Measurements from ENCODE around the gene SORCS2. TPM values are rescaled to one million over a fixed set of nuclear protein-coding genes. Genes with fewer than 3 reads are reported as not detected.

SORCS2 gene
- total and polyA plus RNA-seq, 2 donors (not counting 1 experiment from before 2014, with no cell fraction given): not detected

DNA sequence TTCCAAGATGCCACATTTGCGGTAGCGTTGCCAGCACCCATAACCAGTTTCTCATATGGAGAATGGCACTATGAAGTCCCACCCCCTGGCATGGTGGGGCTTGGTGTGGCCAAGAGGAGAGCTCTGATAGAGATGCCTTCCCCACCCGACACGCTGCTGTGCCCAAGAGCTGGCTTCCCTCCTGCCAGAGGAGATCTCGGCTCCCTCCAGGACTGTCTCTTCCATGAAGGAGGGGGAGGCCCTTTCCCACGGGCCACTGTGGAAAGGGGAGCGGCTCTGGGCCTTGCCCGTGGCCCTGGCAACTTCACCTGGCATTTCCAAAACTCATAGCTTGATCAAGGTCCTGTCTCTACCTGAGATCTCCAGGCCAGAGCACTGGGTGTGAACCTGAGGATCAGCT, 459.7 kb downstream of the SORCS2 start:
- no peak for TF ChIP-seq EZH2 (IDR thresholded peaks at IDR 0.05; ENCODE audit: borderline replicate concordance, insufficient read depth, low read depth, low read length, poor library complexity, severe bottlenecking)
- TF ChIP-seq, protein P1, sequence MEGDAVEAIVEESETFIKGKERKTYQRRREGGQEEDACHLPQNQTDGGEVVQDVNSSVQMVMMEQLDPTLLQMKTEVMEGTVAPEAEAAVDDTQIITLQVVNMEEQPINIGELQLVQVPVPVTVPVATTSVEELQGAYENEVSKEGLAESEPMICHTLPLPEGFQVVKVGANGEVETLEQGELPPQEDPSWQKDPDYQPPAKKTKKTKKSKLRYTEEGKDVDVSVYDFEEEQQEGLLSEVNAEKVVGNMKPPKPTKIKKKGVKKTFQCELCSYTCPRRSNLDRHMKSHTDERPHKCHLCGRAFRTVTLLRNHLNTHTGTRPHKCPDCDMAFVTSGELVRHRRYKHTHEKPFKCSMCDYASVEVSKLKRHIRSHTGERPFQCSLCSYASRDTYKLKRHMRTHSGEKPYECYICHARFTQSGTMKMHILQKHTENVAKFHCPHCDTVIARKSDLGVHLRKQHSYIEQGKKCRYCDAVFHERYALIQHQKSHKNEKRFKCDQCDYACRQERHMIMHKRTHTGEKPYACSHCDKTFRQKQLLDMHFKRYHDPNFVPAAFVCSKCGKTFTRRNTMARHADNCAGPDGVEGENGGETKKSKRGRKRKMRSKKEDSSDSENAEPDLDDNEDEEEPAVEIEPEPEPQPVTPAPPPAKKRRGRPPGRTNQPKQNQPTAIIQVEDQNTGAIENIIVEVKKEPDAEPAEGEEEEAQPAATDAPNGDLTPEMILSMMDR (IDR thresholded peaks at IDR 0.05): no peak
- H3K27me3 Mint-ChIP-seq: peaks cover 11% of the 10 kb centered on the region
- no peak for ATAC-seq (ENCODE audit: low read depth)

DNA sequence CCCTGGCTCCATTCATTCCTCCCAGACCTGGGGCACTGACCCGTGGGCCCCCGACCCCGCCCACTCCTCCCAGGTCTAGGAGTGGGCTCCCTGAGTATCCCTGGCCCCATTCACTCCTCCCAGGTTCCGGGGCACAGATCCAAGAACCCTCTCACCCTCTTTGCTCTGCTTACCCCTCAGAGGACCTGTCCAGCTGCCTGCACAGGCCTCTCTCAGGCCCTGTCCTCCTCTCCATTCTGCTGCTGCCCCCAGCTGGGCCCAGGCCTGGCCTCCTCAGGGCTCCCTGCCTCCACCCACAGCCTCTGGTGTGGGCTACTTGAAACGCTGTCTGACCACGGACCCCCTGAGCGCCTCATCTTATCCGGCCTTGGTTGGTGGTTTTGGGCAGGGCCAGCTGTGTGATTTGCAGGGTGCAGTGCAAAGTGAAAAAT, 460.1 kb downstream of the SORCS2 start:
- H3K4me1 Mint-ChIP-seq: peaks cover 13% of the 10 kb centered on the region
- Histone ChIP-seq H3K4me2 (replicated peaks; ENCODE audit: low read depth, low read length, poor library complexity, severe bottlenecking) (no peak overlapping the region), H4K20me1 (ENCODE audit: control insufficient read depth, insufficient read depth, low read length, poor library complexity, severe bottlenecking) (no peaks in the 10 kb centered on the region), H2AFZ (ENCODE audit: insufficient read depth, low read depth, low read length, poor library complexity, severe bottlenecking) (no peak overlapping the region), H3K9ac (ENCODE audit: low read length) (no peak overlapping the region), H3K79me2 (ENCODE audit: control insufficient read depth, insufficient read depth, low read length) (no peaks in the 10 kb centered on the region), H3K27me3 (replicated peaks in 1 of 4; ENCODE audit: control extremely low read depth in 1 of 4, control insufficient read depth in 3 of 4, insufficient read depth in 4 of 4, low read length in 3 of 4) (peaks cover 0 to 19% (median 2%) of the 10 kb centered on the region in 4 experiments), H3K9me3 (ENCODE audit: control extremely low read depth in 1 of 3, control insufficient read depth in 2 of 3, insufficient read depth in 1 of 3, low read length in 2 of 3) (peaks cover 0 to 14% (median 0%) of the 10 kb centered on the region in 3 donors), H3K4me3 (ENCODE audit: control extremely low read depth in 1 of 5, extremely low read depth in 1 of 5, insufficient read depth in 1 of 5, low read depth in 2 of 5, low read length in 4 of 5) (no peak overlapping the region), H3K27ac (ENCODE audit: low read length in 2 of 2) (no peak overlapping the region), H3K4me1 (ENCODE audit: control insufficient read depth in 2 of 2, insufficient read depth in 2 of 2, low read length in 2 of 2) (peaks cover 0 to 6% of the 10 kb centered on the region in 2 donors), H3K36me3 (replicated peaks in 1 of 2; ENCODE audit: control extremely low read depth in 1 of 2, control insufficient read depth in 1 of 2, extremely low read depth in 1 of 2, insufficient read depth in 2 of 2, low read length in 1 of 2) (no peaks in the 10 kb centered on the region)
- no peak for ATAC-seq (ENCODE audit: low read depth)
- no peak overlapping the region for H3K27ac Mint-ChIP-seq
- CTCF ChIA-PET: no interaction called here
- DNase-seq: no peak
- no peak for TF ChIP-seq EZH2 (IDR thresholded peaks at IDR 0.05; ENCODE audit: borderline replicate concordance, insufficient read depth, low read depth, low read length, poor library complexity, severe bottlenecking)
- TF ChIP-seq, protein P1 (IDR thresholded peaks at IDR 0.05): no peak
- H3K27me3 Mint-ChIP-seq: peaks cover 11% of the 10 kb centered on the region
- POLR2A ChIA-PET: no interaction called here
- no peak overlapping the region for H3K4me3 Mint-ChIP-seq
- 48% methylated on average over 6 of the region's 8 CpGs for WGBS (ENCODE audit: insufficient coverage)
- intact Hi-C loops (cut with micrococcal nuclease): no loop called here
- no peaks in the 10 kb centered on the region for H3K9me3 Mint-ChIP-seq (ENCODE audit: insufficient read depth)

More for the DNA sequence above, 459.7 kb downstream of the SORCS2 start:
- peaks cover 0 to 19% (median 2%) of the 10 kb centered on the region in 4 experiments for H3K27me3 ChIP-seq (replicated peaks in 1 of 4; ENCODE audit: control extremely low read depth in 1 of 4, control insufficient read depth in 3 of 4, insufficient read depth in 4 of 4, low read length in 3 of 4)
- H3K9me3 Mint-ChIP-seq (ENCODE audit: insufficient read depth): no peaks in the 10 kb centered on the region
- H3K79me2 ChIP-seq (ENCODE audit: control insufficient read depth, insufficient read depth, low read length): no peaks in the 10 kb centered on the region
- ChIA-PET CTCF (no interaction called here), POLR2A (no interaction called here)
- H4K20me1 ChIP-seq (ENCODE audit: control insufficient read depth, insufficient read depth, low read length, poor library complexity, severe bottlenecking): no peaks in the 10 kb centered on the region
- H3K4me1 ChIP-seq (ENCODE audit: control insufficient read depth in 2 of 2, insufficient read depth in 2 of 2, low read length in 2 of 2): peaks cover 0 to 6% of the 10 kb centered on the region in 2 donors
- H3K36me3 ChIP-seq (replicated peaks in 1 of 2; ENCODE audit: control extremely low read depth in 1 of 2, control insufficient read depth in 1 of 2, extremely low read depth in 1 of 2, insufficient read depth in 2 of 2, low read length in 1 of 2): no peaks in the 10 kb centered on the region
- intact Hi-C loops (cut with micrococcal nuclease): no loop called here
- no peak overlapping the region for H3K4me3 Mint-ChIP-seq
- no peak overlapping the region for H3K9ac ChIP-seq (ENCODE audit: low read length)
- H3K4me2 ChIP-seq (replicated peaks; ENCODE audit: low read depth, low read length, poor library complexity, severe bottlenecking): no peak overlapping the region
- 54% methylated on average over 5 of the region's 8 CpGs for WGBS (ENCODE audit: insufficient coverage)
- H3K4me3 ChIP-seq (ENCODE audit: control extremely low read depth in 1 of 5, extremely low read depth in 1 of 5, insufficient read depth in 1 of 5, low read depth in 2 of 5, low read length in 4 of 5): no peak overlapping the region
- no peak overlapping the region for H3K27ac ChIP-seq (ENCODE audit: low read length in 2 of 2)
- H3K27ac Mint-ChIP-seq: no peak overlapping the region
- DNase-seq: no peak
- no peak overlapping the region for H2AFZ ChIP-seq (ENCODE audit: insufficient read depth, low read depth, low read length, poor library complexity, severe bottlenecking)
- H3K9me3 ChIP-seq (ENCODE audit: control extremely low read depth in 1 of 3, control insufficient read depth in 2 of 3, insufficient read depth in 1 of 3, low read length in 2 of 3): peaks cover 0 to 14% (median 0%) of the 10 kb centered on the region in 3 donors
- peaks cover 13% of the 10 kb centered on the region for H3K4me1 Mint-ChIP-seq
